Muscle of leg (tissue), 11 donors: Measurements from ENCODE around the gene ADIPOR1. TPM values are rescaled to one million over a fixed set of nuclear protein-coding genes. Genes with fewer than 3 reads are reported as not detected.

ENCODE experiments used
- DNase-seq: peaks from one replicate; pipeline ENCODE4 v3.0.0; 2013
- H3K27ac ChIP-seq: one replicate; pipeline ENCODE4 v1.5.1; 2013; ENCODE audit warnings: mild to moderate bottlenecking, low read length, control low read depth
- H3K27me3 ChIP-seq: one replicate; pipeline ENCODE4 v1.6.1; 2013; ENCODE audit warnings: low read length; ENCODE audit not compliant: control insufficient read depth, insufficient read depth
- H3K36me3 ChIP-seq: one replicate; pipeline ENCODE4 v1.6.1; 2013; ENCODE audit warnings: low read length; ENCODE audit not compliant: control insufficient read depth, insufficient read depth
- H3K4me1 ChIP-seq: one replicate; pipeline ENCODE4 v1.6.1; 2013; ENCODE audit warnings: low read length; ENCODE audit not compliant: control insufficient read depth, insufficient read depth
- H3K4me3 ChIP-seq: one replicate; pipeline ENCODE4 v1.5.1; 2013; ENCODE audit warnings: low read length, control low read depth
- H3K9me3 ChIP-seq: replicated peaks from 2 replicates; pipeline ENCODE4 v1.6.1; 2013; ENCODE audit warnings: low read depth, low read length; ENCODE audit not compliant: control insufficient read depth
- WGBS: methylation state at CpG from one replicate; pipeline ENCODE4 v1.1.5; 2013; ENCODE audit warnings: missing lambda C conversion rate; ENCODE audit not compliant: insufficient coverage; 5-methylcytosine and 5-hydroxymethylcytosine counted together
- polyA plus RNA-seq, 8 donors: library from polyadenylated mRNA; unstranded; fragments of 120-200 nt; gene quantifications; one replicate each; pipeline versions ENCODE4 v1.2.1 to v1.2.3, GENCODE V29; 2013; ENCODE audit warnings: inconsistent platforms in 1 of 8, low replicate concordance in 1 of 8; ENCODE audit not compliant: insufficient read length in 8 of 8, insufficient read depth in 1 of 8
- total RNA-seq: library from RNA; stranded (reverse); fragments of 120-200 nt; gene quantifications from one replicate; pipeline ENCODE4 v1.2.4, GENCODE V29; 2013

The ADIPOR1 gene
- total and polyA plus RNA-seq, 9 donors: 53.1 to 78.2 (median 69.6) TPM

DNA sequence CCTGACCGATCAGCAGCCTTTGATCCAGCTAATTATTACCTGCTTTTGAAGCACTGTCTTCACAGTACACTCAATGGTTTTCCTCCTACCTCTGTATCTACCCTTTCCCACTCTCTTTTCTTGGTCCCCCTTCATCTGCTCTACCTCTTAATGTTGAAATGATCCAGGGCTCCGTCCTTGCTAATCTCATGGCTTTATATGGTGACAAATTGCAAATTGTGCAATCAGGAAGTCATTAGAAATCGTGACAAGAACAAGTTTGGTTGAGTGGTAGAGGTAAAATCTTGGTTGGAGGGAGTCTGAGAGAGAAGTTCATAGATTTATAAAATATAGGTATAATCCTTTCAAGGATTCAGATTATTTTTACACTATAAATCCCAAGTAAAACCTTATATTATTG lies 18.5 kb upstream of the ADIPOR1 start:
- no peaks in the 10 kb centered on the region for H3K4me1 ChIP-seq
- no peak overlapping the region for H3K27ac ChIP-seq
- H3K27me3 ChIP-seq: peaks cover 13% of the 10 kb centered on the region
- H3K36me3 ChIP-seq: no peaks in the 10 kb centered on the region
- no peak overlapping the region for H3K4me3 ChIP-seq
- no peak for DNase-seq
- WGBS: 44% methylated on average over 1 of the region's 3 CpGs
- H3K9me3 ChIP-seq: no peaks in the 10 kb centered on the region

DNA sequence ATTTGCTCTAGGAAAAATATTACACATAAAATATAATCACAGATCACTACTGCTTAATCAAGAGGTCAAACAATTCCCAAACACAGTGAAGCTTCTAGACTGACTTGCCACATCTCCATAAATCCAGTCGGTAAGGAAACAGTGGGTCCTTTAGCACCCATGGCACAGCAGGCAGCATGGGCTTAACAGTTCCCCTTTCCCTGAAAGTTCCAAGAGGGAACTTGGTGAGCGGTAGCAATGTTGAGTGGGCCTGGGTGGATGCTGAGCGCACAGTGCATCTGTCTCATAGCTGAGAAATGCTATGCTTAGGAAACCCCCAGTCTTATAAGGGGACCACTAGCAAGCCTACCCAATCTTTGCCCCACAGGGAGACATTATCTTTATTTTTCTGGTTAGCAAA lies 16.7 kb upstream of the ADIPOR1 start:
- DNase-seq: no peak
- 80% methylated on average over 1 of the region's 3 CpGs for WGBS
- no peaks in the 10 kb centered on the region for H3K4me1 ChIP-seq
- no peak overlapping the region for H3K27ac ChIP-seq
- H3K27me3 ChIP-seq: peaks cover 13% of the 10 kb centered on the region
- no peaks in the 10 kb centered on the region for H3K36me3 ChIP-seq
- H3K4me3 ChIP-seq: no peak overlapping the region
- no peaks in the 10 kb centered on the region for H3K9me3 ChIP-seq

DNA sequence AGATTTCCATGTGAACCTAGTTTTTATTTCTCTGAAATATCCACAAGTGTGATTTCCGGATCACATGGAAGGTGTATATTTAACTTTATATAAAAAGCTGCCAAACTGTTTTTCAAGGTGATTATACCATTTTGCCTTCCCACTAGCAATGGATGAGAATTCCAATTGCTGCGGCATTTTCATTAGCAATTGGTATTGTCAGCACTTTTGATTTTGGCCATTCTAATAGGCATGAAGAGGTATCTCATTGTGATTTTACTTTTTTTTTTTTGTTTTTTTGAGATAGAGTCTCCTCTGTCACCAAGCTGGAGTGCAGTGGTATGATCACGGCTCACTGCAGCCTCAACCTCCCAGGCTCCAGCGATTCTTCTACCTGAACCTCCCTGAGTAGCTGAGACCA lies 13.9 kb upstream of the ADIPOR1 start:
- Histone ChIP-seq H3K27me3 (peaks cover 8% of the 10 kb centered on the region), H3K4me3 (no peak overlapping the region), H3K36me3 (no peaks in the 10 kb centered on the region), H3K9me3 (no peaks in the 10 kb centered on the region), H3K4me1 (peaks cover 11% of the 10 kb centered on the region), H3K27ac (no peak overlapping the region)
- no CpG with 5 or more reads among the region's 4 CpGs for WGBS
- DNase-seq: no peak

DNA sequence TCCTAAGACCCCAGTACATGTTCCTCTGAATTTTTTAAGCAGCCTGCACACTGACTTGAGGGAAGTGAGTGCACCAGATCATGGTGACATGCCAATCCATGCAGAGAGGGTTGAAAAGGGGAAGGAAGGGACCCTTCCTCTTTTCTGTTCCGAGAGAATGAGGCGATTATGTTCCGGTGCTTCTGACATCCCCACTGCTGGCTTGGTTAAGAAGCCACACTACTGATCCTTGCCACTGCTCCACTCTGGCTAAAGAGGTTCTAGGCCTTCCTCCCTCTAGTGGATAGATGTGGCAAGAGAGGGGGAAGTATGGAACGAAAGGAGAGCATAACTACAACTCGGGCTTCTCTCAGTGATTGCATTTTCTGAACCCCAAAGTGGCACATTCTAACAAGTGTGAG lies 10.8 kb upstream of the ADIPOR1 start:
- Histone ChIP-seq H3K36me3 (peaks cover 7% of the 10 kb centered on the region), H3K4me3 (no peak overlapping the region), H3K27me3 (peaks cover 3% of the 10 kb centered on the region), H3K27ac (no peak overlapping the region), H3K9me3 (no peaks in the 10 kb centered on the region), H3K4me1 (peaks cover 36% of the 10 kb centered on the region)
- 17% methylated on average over 1 of the region's 5 CpGs for WGBS
- DNase-seq: peak; percentile 80

DNA sequence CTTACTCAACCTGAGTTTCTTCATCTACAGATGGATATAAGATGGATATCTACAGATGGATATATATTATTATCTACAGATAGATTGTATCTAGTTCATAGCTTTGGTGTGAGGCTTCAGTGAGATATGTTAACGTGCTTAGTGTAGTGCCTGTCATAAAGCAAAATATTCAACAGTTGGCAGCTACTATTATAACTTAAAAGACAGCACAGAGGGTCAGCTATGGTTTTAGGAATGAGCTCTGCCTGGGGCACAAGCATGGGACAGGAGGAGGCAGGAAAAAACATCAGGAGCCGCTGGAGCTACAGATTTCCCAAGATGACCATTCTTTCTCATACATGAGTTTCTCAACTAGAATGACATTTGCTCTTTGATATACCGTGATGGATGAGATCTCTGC lies 10.2 kb upstream of the ADIPOR1 start:
- Histone ChIP-seq H3K9me3 (no peaks in the 10 kb centered on the region), H3K4me1 (peaks cover 38% of the 10 kb centered on the region), H3K27me3 (peaks cover 3% of the 10 kb centered on the region), H3K4me3 (no peak overlapping the region), H3K27ac (no peak overlapping the region), H3K36me3 (peaks cover 10% of the 10 kb centered on the region)
- DNase-seq: no peak
- 100% methylated on average over 1 of the region's 3 CpGs for WGBS

DNA sequence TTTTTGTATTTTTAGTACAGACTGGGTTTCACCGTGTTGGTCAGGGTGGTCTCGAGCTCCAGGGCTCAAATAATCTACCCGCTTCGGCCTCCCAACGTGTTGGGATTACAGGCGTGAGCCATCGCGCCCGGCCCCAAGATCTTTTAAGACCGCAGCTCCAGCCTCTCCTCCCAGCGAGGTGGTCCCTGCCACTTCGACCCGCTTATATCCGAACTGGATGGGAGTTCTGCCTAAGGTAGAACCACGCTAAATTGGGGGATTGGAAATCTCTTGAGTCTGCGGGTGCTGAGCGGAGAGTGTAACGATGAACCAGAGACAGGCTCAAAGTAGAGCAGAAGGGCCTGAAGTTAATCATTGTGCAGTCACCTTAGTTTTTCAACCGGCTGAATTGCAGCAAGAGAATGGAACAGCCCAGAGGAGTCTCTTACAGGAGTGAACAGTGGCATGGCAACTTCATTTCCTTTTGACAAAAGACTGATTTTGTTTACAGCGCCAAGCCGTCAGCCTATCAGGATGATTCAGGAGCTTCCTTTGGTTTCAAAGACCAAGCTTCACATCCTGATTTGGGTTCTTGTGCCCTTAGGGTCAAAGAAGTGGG lies 9.7 kb upstream of the ADIPOR1 start:
- Histone ChIP-seq H3K4me3 (peak overlapping the region; percentile 98), H3K27ac (peak overlapping the region; percentile 74), H3K27me3 (peaks cover 2% of the 10 kb centered on the region), H3K9me3 (no peaks in the 10 kb centered on the region), H3K4me1 (peaks cover 42% of the 10 kb centered on the region), H3K36me3 (peaks cover 16% of the 10 kb centered on the region)
- peak; percentile 31 for DNase-seq
- 8% methylated on average over 15 of the region's 21 CpGs for WGBS

DNA sequence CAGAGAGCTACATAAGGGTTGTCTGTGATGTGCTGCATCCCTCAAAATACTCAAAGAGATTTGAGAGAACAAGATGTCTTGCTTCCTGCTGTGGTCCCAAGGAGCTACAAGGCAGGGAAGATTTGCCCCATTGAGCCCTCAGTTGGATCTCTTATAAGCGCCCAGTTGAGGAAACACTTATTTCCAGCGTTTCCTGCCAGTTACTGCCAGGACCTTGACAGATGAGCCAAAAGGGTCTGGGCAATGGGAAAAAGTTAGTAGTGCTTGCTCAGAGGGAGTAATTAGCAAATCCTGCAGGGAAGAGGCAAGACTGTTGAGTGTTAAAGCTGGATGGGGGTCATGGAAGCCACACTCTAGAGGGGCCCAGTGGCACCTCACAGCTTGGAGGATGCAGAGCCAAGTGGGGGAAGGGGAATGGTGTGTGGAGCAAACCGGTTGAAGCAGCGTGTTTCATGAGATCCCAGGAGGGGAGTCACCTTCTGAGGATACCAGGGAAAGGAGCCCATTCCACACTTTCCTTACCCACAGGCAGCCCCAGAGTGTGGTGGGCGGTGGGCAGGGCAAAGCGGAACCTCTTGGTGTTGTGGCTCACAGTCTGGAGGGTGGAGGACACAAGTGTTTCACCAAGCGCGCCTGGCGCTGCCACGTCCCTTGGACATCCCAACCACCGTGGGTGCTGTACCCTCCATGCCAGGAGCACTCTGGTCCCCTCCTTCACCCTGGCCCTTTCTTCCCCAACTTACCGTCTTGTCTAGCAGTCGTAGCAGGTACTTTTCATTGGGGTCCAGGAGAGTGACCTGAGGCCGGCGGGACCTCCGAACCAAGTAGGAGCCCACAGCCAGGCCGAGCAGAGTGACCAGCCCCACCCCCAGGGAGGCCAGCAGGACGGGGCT lies 8.1 kb upstream of the ADIPOR1 start:
- no peak for DNase-seq

DNA sequence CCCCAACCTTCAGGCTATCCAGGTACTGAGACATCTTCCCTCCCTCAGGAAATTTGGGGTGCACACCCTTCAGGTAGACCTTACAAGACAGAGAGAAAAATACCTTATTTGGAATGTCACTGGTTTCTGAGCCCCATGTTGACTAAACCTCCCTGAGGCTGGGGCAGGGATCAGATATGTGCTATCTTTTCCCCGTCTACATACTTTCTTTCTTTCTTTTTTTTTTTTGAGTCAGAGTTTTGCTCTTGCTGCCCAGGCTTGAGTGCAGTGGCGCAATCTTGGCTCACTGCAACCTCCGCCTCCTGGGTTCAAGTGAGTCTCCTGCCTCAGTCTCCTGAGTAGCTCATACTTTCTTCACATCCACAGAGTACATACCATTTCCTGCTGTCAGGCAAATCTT lies 7.3 kb upstream of the ADIPOR1 start:
- Histone ChIP-seq H3K27ac (peak overlapping the region; percentile 96), H3K4me3 (no peak overlapping the region), H3K27me3 (no peaks in the 10 kb centered on the region), H3K4me1 (peaks cover 64% of the 10 kb centered on the region), H3K9me3 (no peaks in the 10 kb centered on the region), H3K36me3 (peaks cover 34% of the 10 kb centered on the region)
- 100% methylated on average over 2 of the region's 3 CpGs for WGBS
- DNase-seq: no peak

More for the DNA sequence above, 8.1 kb upstream of the ADIPOR1 start:
- peaks cover 57% of the 10 kb centered on the region for H3K4me1 ChIP-seq
- H3K27ac ChIP-seq: peak overlapping the region; percentile 96
- WGBS: 31% methylated on average over 14 of the region's 18 CpGs
- peaks cover 28% of the 10 kb centered on the region for H3K36me3 ChIP-seq
- peak overlapping the region; percentile 98 for H3K4me3 ChIP-seq
- H3K9me3 ChIP-seq: no peaks in the 10 kb centered on the region
- H3K27me3 ChIP-seq: no peaks in the 10 kb centered on the region

DNA sequence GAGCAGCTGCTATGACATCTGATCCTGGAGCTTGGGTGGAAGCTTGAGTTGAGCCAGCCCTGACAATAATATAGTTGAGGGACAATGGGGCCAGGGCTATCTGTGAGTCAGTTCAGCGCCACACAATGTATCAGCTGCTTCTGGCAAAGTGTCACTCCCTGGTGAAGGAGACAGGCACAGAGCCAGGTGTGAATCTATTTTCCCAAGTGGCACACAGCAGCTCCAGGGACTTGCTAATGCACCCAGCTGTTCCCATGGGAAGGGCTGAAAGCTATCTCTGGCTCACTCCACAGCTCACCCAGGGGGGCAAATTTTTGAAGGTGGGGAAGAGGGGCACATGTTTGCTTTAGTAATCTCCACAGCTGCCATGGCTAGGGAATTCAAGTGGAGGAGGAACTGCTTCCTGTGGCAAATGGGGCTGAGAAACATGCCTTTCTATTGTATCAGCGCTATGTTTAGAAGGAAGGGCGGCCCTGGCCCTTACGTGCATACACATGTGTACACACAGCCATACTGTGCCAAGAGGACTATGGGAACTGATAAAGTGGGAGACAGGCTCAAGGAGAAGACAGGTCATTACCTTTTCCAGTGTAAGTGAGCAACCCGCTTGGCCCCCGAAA lies 6.8 kb upstream of the ADIPOR1 start:
- Histone ChIP-seq H3K4me3 (no peak overlapping the region), H3K27me3 (no peaks in the 10 kb centered on the region), H3K36me3 (peaks cover 34% of the 10 kb centered on the region), H3K27ac (peak overlapping the region; percentile 96), H3K9me3 (no peaks in the 10 kb centered on the region), H3K4me1 (peaks cover 69% of the 10 kb centered on the region)
- peak; percentile 80 for DNase-seq
- WGBS: 77% methylated on average over 4 of the region's 6 CpGs

DNA sequence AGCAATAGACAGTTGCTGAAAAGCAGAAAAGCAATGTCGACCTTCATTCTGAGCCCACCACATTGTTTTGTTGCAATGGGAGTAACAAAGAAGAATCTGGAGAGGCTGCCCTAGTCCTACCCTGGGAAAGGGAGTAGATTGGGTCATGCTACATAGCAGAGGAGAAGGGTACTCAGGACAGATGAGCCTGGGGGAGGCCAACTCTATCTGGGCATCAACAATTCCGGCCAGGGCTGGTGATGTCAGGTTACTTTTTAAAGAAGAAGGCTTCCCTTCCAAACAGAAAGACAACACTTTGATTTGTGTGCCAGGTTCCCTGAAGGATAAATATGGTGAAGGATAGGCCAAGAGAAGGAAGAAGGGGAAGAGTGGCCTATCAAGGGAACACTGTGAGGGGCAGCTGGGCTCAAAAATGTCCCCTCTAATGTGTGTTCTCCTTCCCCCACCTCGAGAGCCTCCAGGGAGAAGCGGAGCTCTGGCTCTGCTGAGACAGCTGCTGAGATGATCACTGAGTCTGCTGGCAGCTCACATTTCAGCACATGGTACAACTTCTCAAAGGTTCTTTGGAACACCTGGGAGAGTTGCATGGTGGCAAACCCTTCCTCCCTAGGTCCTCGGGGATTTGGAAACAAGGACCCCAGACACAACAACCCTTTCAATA lies 3.2 kb upstream of the ADIPOR1 start:
- peaks cover 36% of the 10 kb centered on the region for H3K36me3 ChIP-seq
- no peak overlapping the region for H3K4me3 ChIP-seq
- H3K4me1 ChIP-seq: peaks cover 76% of the 10 kb centered on the region
- H3K27me3 ChIP-seq: no peaks in the 10 kb centered on the region
- DNase-seq: peak; percentile 64
- no peaks in the 10 kb centered on the region for H3K9me3 ChIP-seq
- H3K27ac ChIP-seq: peak overlapping the region; percentile 89
- WGBS: 68% methylated on average over 3 of the region's 5 CpGs
